Measurements from ENCODE around the gene JAGN1. TPM values are rescaled to one million over a fixed set of nuclear protein-coding genes. Genes with fewer than 3 reads are reported as not detected.
"Not testable (repeated sequence)": the region's sequence is repeated elsewhere in the genome, so short reads cannot be mapped to it uniquely, and the experiment has no call there.

Gene JAGN1
- total RNA-seq, 2 experiments from 2014 or later = 14.4 to 15.1 TPM

DNA sequence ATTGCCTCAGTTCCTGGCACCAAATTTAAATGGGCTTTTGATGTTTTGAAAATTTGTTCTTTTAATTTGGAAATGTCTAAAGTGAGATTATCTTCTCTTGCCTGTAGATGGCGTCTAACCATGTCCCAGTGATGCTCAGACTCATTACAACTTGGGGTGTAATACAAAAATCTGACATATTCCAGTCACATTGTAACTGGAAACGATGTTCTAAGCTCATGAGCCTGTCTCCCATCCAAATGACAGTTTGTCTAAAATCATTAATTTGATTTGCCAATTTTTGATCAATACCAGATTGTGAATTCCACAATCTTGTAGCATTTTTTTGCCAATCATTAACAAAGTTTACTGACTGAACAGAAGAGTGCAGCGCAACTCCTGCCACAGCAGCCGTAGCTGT is 41.5 kb upstream of the JAGN1 start:
- peaks cover 11% of the 10 kb centered on the region for H3K4me1 ChIP-seq (ENCODE audit: insufficient read depth, low read length)
- ChIA-PET POLR2A (interaction anchor here (0.6 kb wide), 1 partner anchor 234 kb away, joined by 3 read pairs; no protein-coding TSS in a partner anchor), CTCF (interaction anchor here (0.6 to 1.4 kb wide), 6 partner anchors 11 to 473 kb away, joined by 3 to 6 read pairs (median 3); no protein-coding TSS in a partner anchor)
- H3K27ac Mint-ChIP-seq; H3K9me3 ChIP-seq (ENCODE audit: control insufficient read depth in 1 of 2, insufficient read depth in 1 of 2, low read length in 2 of 2); H3K4me3 ChIP-seq (ENCODE audit: low read length); H3K27ac ChIP-seq (ENCODE audit: low read depth in 1 of 2, low read length in 2 of 2); H3K9me3 Mint-ChIP-seq; H3K27me3 ChIP-seq (ENCODE audit: control insufficient read depth in 1 of 2, insufficient read depth in 2 of 2, low read length in 2 of 2); H3K36me3 Mint-ChIP-seq (ENCODE audit: low read depth); H3K36me3 ChIP-seq (ENCODE audit: insufficient read depth, low read length); ATAC-seq (ENCODE audit: poor library complexity); H3K27me3 Mint-ChIP-seq: not testable (repeated sequence)
- peaks cover 10% of the 10 kb centered on the region for H3K4me1 Mint-ChIP-seq (ENCODE audit: low read depth)
- DNase-seq = peak in 3 of 14 experiments; percentile 56 to 59 (median 58)
- TF ChIP-seq, protein P1, sequence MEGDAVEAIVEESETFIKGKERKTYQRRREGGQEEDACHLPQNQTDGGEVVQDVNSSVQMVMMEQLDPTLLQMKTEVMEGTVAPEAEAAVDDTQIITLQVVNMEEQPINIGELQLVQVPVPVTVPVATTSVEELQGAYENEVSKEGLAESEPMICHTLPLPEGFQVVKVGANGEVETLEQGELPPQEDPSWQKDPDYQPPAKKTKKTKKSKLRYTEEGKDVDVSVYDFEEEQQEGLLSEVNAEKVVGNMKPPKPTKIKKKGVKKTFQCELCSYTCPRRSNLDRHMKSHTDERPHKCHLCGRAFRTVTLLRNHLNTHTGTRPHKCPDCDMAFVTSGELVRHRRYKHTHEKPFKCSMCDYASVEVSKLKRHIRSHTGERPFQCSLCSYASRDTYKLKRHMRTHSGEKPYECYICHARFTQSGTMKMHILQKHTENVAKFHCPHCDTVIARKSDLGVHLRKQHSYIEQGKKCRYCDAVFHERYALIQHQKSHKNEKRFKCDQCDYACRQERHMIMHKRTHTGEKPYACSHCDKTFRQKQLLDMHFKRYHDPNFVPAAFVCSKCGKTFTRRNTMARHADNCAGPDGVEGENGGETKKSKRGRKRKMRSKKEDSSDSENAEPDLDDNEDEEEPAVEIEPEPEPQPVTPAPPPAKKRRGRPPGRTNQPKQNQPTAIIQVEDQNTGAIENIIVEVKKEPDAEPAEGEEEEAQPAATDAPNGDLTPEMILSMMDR (IDR thresholded peaks at IDR 0.05) = peak; percentile 70
- peak overlapping the region; percentile 18 for H3K4me3 Mint-ChIP-seq
- intact Hi-C loops (cut with DNase I, micrococcal nuclease) = loop anchor here in 1 of 2 experiments (5.0 to 10.0 kb wide), 3 partner anchors 83 to 436 kb away; partner anchors contain the start of gene CRELD1

DNA sequence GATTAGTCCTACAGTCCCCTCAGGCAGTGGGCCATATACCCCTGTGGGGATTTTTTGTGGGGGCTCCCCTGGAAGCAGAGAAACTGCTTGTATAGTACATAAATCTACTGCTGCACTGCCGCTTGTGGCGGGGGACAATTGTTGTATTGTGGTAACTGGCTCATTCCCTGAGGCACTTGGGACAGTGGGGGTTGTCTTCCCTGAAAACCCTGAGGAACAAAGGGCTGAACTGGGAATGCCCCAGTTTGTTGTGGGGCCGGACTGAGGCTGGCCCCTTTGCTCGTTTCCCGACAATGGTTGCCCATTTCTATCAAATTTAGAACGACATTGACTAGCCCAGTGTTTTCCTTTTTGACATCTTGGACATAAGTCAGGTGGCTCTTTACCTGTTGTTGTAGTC is 39.0 kb upstream of the JAGN1 start:
- H3K4me1 Mint-ChIP-seq (ENCODE audit: low read depth); H3K9me3 Mint-ChIP-seq; H3K27me3 ChIP-seq (ENCODE audit: control insufficient read depth in 1 of 2, insufficient read depth in 2 of 2, low read length in 2 of 2); H3K4me1 ChIP-seq (ENCODE audit: insufficient read depth, low read length); H3K27me3 Mint-ChIP-seq; H3K36me3 ChIP-seq (ENCODE audit: insufficient read depth, low read length); H3K27ac ChIP-seq (ENCODE audit: low read depth in 1 of 2, low read length in 2 of 2); CTCF ChIA-PET; POLR2A ChIA-PET; H3K4me3 Mint-ChIP-seq; H3K9me3 ChIP-seq (ENCODE audit: control insufficient read depth in 1 of 2, insufficient read depth in 1 of 2, low read length in 2 of 2); DNase-seq; H3K27ac Mint-ChIP-seq; H3K4me3 ChIP-seq (ENCODE audit: low read length); H3K36me3 Mint-ChIP-seq (ENCODE audit: low read depth); ATAC-seq (ENCODE audit: poor library complexity): not testable (repeated sequence)
- intact Hi-C loops (cut with DNase I, micrococcal nuclease) = loop anchor here in 1 of 2 experiments (5.0 kb wide), 1 partner anchor 96 kb away; no protein-coding TSS in a partner anchor

DNA sequence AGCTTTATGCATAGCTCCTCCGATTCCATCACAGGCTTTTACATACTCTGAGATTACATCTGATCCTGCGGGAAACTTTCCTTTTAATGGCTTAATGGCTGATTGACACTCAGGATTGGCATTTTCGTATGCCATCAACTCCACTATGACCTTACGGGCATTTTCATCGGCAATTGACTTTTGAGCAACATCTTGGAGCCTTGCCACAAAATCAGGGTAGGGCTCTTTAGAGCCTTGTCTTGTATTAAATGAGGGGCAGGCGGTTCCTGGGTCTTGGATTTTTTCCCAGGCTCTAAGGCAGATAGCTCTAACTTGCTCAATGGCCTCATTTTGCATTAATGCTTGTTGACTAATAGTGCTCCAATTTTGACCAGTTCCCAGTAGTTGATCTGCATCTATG is 38.5 kb upstream of the JAGN1 start:
- intact Hi-C loops (cut with DNase I, micrococcal nuclease) = loop anchor here in 1 of 2 experiments (5.0 kb wide), 1 partner anchor 95 kb away; no protein-coding TSS in a partner anchor
- not testable (repeated sequence) for H3K9me3 ChIP-seq (ENCODE audit: control insufficient read depth in 1 of 2, insufficient read depth in 1 of 2, low read length in 2 of 2); H3K4me3 Mint-ChIP-seq; DNase-seq; H3K9me3 Mint-ChIP-seq; H3K27ac Mint-ChIP-seq; H3K4me3 ChIP-seq (ENCODE audit: low read length); H3K27me3 ChIP-seq (ENCODE audit: control insufficient read depth in 1 of 2, insufficient read depth in 2 of 2, low read length in 2 of 2); H3K27me3 Mint-ChIP-seq; H3K4me1 ChIP-seq (ENCODE audit: insufficient read depth, low read length); H3K36me3 ChIP-seq (ENCODE audit: insufficient read depth, low read length); H3K27ac ChIP-seq (ENCODE audit: low read depth in 1 of 2, low read length in 2 of 2); ATAC-seq (ENCODE audit: poor library complexity); H3K36me3 Mint-ChIP-seq (ENCODE audit: low read depth); H3K4me1 Mint-ChIP-seq (ENCODE audit: low read depth)
- ChIA-PET POLR2A (interaction anchor here (1.6 kb wide), 1 partner anchor 39 kb away, joined by 5 read pairs; no protein-coding TSS in a partner anchor), CTCF (interaction anchor here (0.5 kb wide), 1 partner anchor 471 kb away, joined by 4 read pairs; no protein-coding TSS in a partner anchor)

DNA sequence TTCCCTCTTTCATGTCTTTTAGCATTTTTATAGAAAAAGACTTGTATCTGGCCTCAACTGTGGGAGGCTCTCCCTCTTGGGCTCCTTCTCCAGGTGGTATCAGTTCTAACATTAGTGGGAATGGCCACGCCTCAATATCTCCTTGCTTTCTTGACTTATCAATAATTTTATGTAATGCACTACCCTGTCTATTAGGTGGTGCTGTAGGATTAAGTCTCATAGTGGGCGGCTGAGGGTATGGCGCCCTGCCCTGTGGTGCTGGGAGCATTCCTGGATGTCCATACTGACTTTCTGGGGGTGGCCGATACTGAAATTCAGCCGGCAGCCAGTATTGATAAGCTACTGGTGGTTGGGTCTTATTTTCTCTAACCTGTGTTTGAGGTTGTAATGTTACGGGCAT is 37.9 kb upstream of the JAGN1 start:
- H3K4me1 Mint-ChIP-seq (ENCODE audit: low read depth) = peaks cover 4% of the 10 kb centered on the region
- no peaks in the 10 kb centered on the region for H3K36me3 Mint-ChIP-seq (ENCODE audit: low read depth)
- TF ChIP-seq, protein P1 (IDR thresholded peaks at IDR 0.05) = no peak
- Histone ChIP-seq H3K4me3 (ENCODE audit: low read length) (no peak overlapping the region), H3K36me3 (ENCODE audit: insufficient read depth, low read length) (no peaks in the 10 kb centered on the region), H3K4me1 (ENCODE audit: insufficient read depth, low read length) (no peaks in the 10 kb centered on the region), H3K27me3 (ENCODE audit: control insufficient read depth in 1 of 2, insufficient read depth in 2 of 2, low read length in 2 of 2) (no peaks in the 10 kb centered on the region), H3K9me3 (ENCODE audit: control insufficient read depth in 1 of 2, insufficient read depth in 1 of 2, low read length in 2 of 2) (no peaks in the 10 kb centered on the region), H3K27ac (ENCODE audit: low read depth in 1 of 2, low read length in 2 of 2) (no peak overlapping the region)
- ChIA-PET CTCF (no interaction called here), POLR2A (interaction anchor here (1.6 kb wide), 1 partner anchor 39 kb away, joined by 5 read pairs; no protein-coding TSS in a partner anchor)
- H3K27me3 Mint-ChIP-seq = peaks cover 5% of the 10 kb centered on the region
- DNase-seq (no peak), ATAC-seq (ENCODE audit: poor library complexity) (no peak)
- H3K9me3 Mint-ChIP-seq = no peaks in the 10 kb centered on the region
- intact Hi-C loops (cut with DNase I, micrococcal nuclease) = loop anchor here in 1 of 2 experiments (5.0 kb wide), 1 partner anchor 95 kb away; no protein-coding TSS in a partner anchor
- no peak overlapping the region for H3K27ac Mint-ChIP-seq
- no peak overlapping the region for H3K4me3 Mint-ChIP-seq

DNA sequence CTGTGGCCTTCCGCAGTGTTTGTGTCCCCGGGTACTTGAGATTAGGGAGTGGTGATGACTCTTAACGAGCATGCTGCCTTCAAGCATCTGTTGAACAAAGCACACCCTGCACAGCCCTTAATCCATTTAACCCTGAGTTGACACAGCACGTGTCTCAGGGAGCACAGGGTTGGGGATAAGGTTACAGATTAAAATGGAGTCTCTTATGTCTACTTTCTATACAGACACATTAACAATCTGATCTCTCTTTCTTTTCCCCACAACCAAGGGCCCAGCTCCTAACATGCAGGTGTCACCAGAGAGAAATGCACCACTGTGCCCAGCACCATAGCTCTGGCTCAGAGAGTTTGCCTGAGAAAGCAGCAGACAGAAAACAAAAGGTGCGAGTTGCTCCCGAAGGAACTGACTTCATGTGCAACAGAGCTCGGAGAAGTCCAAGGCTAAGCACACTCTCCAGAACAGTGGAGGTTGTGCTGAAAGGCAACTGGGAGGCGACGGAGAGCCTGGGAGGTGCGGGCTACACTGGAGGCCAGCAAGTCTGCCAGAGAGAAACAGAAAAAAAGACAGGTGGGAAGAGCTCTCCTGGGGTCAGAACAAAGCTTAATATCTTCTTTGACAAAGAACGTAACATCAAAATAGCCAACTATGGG is 36.0 kb upstream of the JAGN1 start:
- H3K4me3 Mint-ChIP-seq; H3K27ac Mint-ChIP-seq; ATAC-seq (ENCODE audit: poor library complexity); CTCF ChIA-PET; H3K27me3 ChIP-seq (ENCODE audit: control insufficient read depth in 1 of 2, insufficient read depth in 2 of 2, low read length in 2 of 2); H3K36me3 Mint-ChIP-seq (ENCODE audit: low read depth); H3K36me3 ChIP-seq (ENCODE audit: insufficient read depth, low read length); H3K27me3 Mint-ChIP-seq; H3K27ac ChIP-seq (ENCODE audit: low read depth in 1 of 2, low read length in 2 of 2); H3K9me3 ChIP-seq (ENCODE audit: control insufficient read depth in 1 of 2, insufficient read depth in 1 of 2, low read length in 2 of 2); H3K9me3 Mint-ChIP-seq; H3K4me1 Mint-ChIP-seq (ENCODE audit: low read depth); DNase-seq; POLR2A ChIA-PET; H3K4me3 ChIP-seq (ENCODE audit: low read length); H3K4me1 ChIP-seq (ENCODE audit: insufficient read depth, low read length): not testable (repeated sequence)
- intact Hi-C loops (cut with DNase I, micrococcal nuclease) = loop anchor here in 1 of 2 experiments (5.0 kb wide), 1 partner anchor 93 kb away; no protein-coding TSS in a partner anchor

Measured in CD4-positive, alpha-beta T cell (primary cell).